Measurements from ENCODE around the gene PTGES3L. TPM values are rescaled to one million over a fixed set of nuclear protein-coding genes. Genes with fewer than 3 reads are reported as not detected.
"Not testable (repeated sequence)": the region's sequence is repeated elsewhere in the genome, so short reads cannot be mapped to it uniquely, and the experiment has no call there.

The PTGES3L gene
- total RNA-seq, 2 experiments from 2014 or later = 0.63 to 0.80 TPM

GRCh38 chr17:42937712-42938596 is 41.9 kb downstream of the PTGES3L start:
- CTCF ChIA-PET = interaction anchor here (1.0 kb wide), 1 partner anchor 96 kb away, joined by 3 read pairs; no protein-coding TSS in a partner anchor
- POLR2A ChIA-PET = no interaction called here

GRCh38 chr17:42929497-42929844 is 50.4 kb downstream of the PTGES3L start:
- POLR2A ChIA-PET = interaction anchor here (1.0 kb wide), 1 partner anchor 96 kb away, joined by 4 read pairs; no protein-coding TSS in a partner anchor
- CTCF ChIA-PET = interaction anchor here (0.8 to 1.8 kb wide), 6 partner anchors 19 to 186 kb away, joined by 3 to 8 read pairs (median 4); partner anchors contain the start of genes BECN1 and PSME3

- CTCF ChIA-PET = interaction anchor here (0.8 to 1.8 kb wide), 7 partner anchors 18 to 258 kb away, joined by 3 to 8 read pairs (median 3); partner anchors contain the start of genes BECN1 and PSME3
- POLR2A ChIA-PET = interaction anchor here (0.5 to 1.0 kb wide), 2 partner anchors 74 to 95 kb away, joined by 4 read pairs; no protein-coding TSS in a partner anchor
These were observed 51.0 kb downstream of the PTGES3L start for GRCh38 chr17:42928714-42929496.

GRCh38 chr17:42924891-42925290 is 55.0 kb downstream of the PTGES3L start:
- ChIA-PET CTCF (no interaction called here), POLR2A (no interaction called here)

- CTCF ChIA-PET, POLR2A ChIA-PET: not testable (repeated sequence)
These were observed 56.4 kb downstream of the PTGES3L start for GRCh38 chr17:42923472-42923871.

GRCh38 chr17:42922294-42922693 is 57.6 kb downstream of the PTGES3L start:
- CTCF ChIA-PET = interaction anchor here (1.3 kb wide), 1 partner anchor 344 kb away, joined by 3 read pairs; no protein-coding TSS in a partner anchor
- POLR2A ChIA-PET = no interaction called here

- ChIA-PET CTCF (no interaction called here), POLR2A (no interaction called here)
These were observed 59.0 kb downstream of the PTGES3L start for GRCh38 chr17:42920922-42921321.

GRCh38 chr17:42920106-42920900 is 59.6 kb downstream of the PTGES3L start:
- ChIA-PET CTCF (no interaction called here), POLR2A (no interaction called here)

GRCh38 chr17:42919522-42920077 is 60.3 kb downstream of the PTGES3L start:
- POLR2A ChIA-PET, CTCF ChIA-PET: not testable (repeated sequence)

- ChIA-PET CTCF (no interaction called here), POLR2A (no interaction called here)
These were observed 60.9 kb downstream of the PTGES3L start for GRCh38 chr17:42918902-42919521.

Other genes starting within 250 kb of the PTGES3L start
- 10 to 100 TPM; 27.2 to 29.2 TPM for gene EZH1, start 235.0 kb downstream of the PTGES3L start, total RNA-seq
- not detected for gene RAMP2, start 218.9 kb downstream of the PTGES3L start, total RNA-seq
- gene VPS25, start 206.6 kb downstream of the PTGES3L start, total RNA-seq = 10 to 100 TPM; 95.2 to 96.5 TPM
- under 1 TPM; 0.23 to 0.38 TPM for gene WNK4, start 199.5 kb downstream of the PTGES3L start, total RNA-seq
- 10 to 100 TPM; 54.0 to 56.7 TPM for gene COA3, start 181.4 kb downstream of the PTGES3L start, total RNA-seq
- gene CNTD1, start 181.2 kb downstream of the PTGES3L start, total RNA-seq = not detected
- gene BECN1, start 155.8 kb downstream of the PTGES3L start, total RNA-seq = 10 to 100 TPM; 86.2 to 88.3 TPM
- gene PSME3, start 146.7 kb downstream of the PTGES3L start, total RNA-seq = 100 to 1,000 TPM; 226 to 244 TPM
- 1 to 10 TPM; 2.4 to 2.6 TPM for gene AOC2, start 135.5 kb downstream of the PTGES3L start, total RNA-seq
- gene AOC3, start 128.9 kb downstream of the PTGES3L start, total RNA-seq = 1 to 10 TPM; 1.0 TPM
- not detected for gene G6PC1, start 79.3 kb downstream of the PTGES3L start, total RNA-seq
- 10 to 100 TPM; 88.5 to 95.4 TPM for gene AARSD1, start 15.6 kb downstream of the PTGES3L start, total RNA-seq
- gene RUNDC1, start 485 bp upstream of the PTGES3L start, total RNA-seq = 10 to 100 TPM; 14.4 to 14.9 TPM
- gene RPL27, start 18.3 kb upstream of the PTGES3L start, total RNA-seq = 1,000 to 10,000 TPM; 1,386 to 1,409 TPM
- gene IFI35, start 26.7 kb upstream of the PTGES3L start, total RNA-seq = 10 to 100 TPM; 19.0 to 21.9 TPM
- gene VAT1, start 42.3 kb upstream of the PTGES3L start, total RNA-seq = 10 to 100 TPM; 33.6 to 36.0 TPM
- under 1 TPM; 0.06 TPM for gene RND2, start 45.2 kb upstream of the PTGES3L start, total RNA-seq
- gene BRCA1, start 145.3 kb upstream of the PTGES3L start, total RNA-seq = 10 to 100 TPM; 77.5 to 82.1 TPM
- gene NBR1, start 191.1 kb upstream of the PTGES3L start, total RNA-seq = 10 to 100 TPM; 35.5 to 37.0 TPM
- 1 to 10 TPM; 8.6 to 9.6 TPM for gene TMEM106A, start 231.8 kb upstream of the PTGES3L start, total RNA-seq
- under 1 TPM in 1 of 2 experiments, not detected in 1; 0.31 TPM for gene CCDC200, start 248.5 kb upstream of the PTGES3L start, total RNA-seq

Data from activated CD8-positive, alpha-beta memory T cell treated with anti-CD3 and anti-CD28 coated beads for 36 hours (primary cell).